Measurements from ENCODE around the gene CCDC185. TPM values are rescaled to one million over a fixed set of nuclear protein-coding genes. Genes with fewer than 3 reads are reported as not detected.

CCDC185 gene
- total and polyA plus RNA-seq, 2 experiments from 2014 or later, result 0.56 TPM; not detected in 1

DNA sequence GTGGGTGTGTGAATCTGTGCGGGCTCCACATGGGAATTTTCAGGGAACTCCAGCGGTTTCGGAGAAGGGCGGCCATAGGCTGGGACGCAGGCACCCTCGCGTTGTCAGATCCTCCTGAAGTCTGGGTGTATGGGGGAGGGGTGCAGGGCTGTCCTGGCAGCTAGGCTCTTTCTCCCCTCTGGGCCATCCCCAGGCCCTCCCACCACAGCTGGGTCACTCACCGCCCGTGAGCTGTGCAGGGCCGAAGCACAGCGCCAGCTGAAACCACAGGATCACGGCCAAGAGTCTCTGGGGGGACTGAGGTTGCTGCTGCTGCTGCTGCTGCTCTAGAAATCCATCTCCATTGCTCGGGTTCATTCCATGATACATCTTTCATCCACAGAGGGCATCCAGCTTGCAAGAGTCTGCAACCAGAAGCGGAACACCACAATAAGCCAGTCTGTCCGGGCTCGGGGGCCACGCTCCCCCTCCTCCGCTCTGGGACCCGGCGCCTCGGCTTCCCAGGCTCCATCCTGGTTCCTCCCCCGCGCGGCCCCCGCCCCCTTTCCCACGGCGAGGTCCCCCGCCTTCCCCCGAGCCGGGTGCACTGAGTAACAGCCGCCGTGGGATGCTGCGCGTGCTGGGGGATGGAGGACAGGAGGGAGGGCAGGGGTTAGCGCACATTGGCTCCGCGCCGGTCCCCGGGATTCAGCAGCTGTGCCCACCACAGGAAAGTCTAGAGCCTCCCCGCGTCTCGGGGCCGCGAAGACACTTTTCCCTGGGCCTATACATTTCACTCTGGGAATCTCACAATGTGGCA is 30.0 kb upstream of the CCDC185 start (continued):
- TF ChIP-seq, protein P1, sequence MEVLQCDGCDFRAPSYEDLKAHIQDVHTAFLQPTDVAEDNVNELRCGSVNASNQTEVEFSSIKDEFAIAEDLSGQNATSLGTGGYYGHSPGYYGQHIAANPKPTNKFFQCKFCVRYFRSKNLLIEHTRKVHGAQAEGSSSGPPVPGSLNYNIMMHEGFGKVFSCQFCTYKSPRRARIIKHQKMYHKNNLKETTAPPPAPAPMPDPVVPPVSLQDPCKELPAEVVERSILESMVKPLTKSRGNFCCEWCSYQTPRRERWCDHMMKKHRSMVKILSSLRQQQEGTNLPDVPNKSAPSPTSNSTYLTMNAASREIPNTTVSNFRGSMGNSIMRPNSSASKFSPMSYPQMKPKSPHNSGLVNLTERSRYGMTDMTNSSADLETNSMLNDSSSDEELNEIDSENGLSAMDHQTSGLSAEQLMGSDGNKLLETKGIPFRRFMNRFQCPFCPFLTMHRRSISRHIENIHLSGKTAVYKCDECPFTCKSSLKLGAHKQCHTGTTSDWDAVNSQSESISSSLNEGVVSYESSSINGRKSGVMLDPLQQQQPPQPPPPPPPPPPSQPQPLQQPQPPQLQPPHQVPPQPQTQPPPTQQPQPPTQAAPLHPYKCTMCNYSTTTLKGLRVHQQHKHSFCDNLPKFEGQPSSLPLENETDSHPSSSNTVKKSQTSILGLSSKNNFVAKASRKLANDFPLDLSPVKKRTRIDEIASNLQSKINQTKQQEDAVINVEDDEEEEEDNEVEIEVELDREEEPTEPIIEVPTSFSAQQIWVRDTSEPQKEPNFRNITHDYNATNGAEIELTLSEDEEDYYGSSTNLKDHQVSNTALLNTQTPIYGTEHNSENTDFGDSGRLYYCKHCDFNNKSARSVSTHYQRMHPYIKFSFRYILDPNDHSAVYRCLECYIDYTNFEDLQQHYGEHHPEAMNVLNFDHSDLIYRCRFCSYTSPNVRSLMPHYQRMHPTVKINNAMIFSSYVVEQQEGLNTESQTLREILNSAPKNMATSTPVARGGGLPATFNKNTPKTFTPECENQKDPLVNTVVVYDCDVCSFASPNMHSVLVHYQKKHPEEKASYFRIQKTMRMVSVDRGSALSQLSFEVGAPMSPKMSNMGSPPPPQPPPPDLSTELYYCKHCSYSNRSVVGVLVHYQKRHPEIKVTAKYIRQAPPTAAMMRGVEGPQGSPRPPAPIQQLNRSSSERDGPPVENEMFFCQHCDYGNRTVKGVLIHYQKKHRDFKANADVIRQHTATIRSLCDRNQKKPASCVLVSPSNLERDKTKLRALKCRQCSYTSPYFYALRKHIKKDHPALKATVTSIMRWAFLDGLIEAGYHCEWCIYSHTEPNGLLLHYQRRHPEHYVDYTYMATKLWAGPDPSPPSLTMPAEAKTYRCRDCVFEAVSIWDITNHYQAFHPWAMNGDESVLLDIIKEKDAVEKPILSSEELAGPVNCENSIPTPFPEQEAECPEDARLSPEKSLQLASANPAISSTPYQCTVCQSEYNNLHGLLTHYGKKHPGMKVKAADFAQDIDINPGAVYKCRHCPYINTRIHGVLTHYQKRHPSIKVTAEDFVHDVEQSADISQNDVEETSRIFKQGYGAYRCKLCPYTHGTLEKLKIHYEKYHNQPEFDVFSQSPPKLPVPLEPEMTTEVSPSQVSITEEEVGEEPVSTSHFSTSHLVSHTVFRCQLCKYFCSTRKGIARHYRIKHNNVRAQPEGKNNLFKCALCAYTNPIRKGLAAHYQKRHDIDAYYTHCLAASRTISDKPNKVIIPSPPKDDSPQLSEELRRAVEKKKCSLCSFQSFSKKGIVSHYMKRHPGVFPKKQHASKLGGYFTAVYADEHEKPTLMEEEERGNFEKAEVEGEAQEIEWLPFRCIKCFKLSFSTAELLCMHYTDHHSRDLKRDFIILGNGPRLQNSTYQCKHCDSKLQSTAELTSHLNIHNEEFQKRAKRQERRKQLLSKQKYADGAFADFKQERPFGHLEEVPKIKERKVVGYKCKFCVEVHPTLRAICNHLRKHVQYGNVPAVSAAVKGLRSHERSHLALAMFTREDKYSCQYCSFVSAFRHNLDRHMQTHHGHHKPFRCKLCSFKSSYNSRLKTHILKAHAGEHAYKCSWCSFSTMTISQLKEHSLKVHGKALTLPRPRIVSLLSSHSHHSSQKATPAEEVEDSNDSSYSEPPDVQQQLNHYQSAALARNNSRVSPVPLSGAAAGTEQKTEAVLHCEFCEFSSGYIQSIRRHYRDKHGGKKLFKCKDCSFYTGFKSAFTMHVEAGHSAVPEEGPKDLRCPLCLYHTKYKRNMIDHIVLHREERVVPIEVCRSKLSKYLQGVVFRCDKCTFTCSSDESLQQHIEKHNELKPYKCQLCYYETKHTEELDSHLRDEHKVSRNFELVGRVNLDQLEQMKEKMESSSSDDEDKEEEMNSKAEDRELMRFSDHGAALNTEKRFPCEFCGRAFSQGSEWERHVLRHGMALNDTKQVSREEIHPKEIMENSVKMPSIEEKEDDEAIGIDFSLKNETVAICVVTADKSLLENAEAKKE (CRISPR knock-in tag; IDR thresholded peaks at IDR 0.05), result no peak
- TF ChIP-seq CREB1 (CRISPR knock-in tag; IDR thresholded peaks at IDR 0.05; ENCODE audit: low read depth), result no peak
- TF ChIP-seq JUNB (IDR thresholded peaks at IDR 0.05; ENCODE audit: unreplicated experiment), result no peak
- no peak for TF ChIP-seq POLR2AphosphoS5 (IDR thresholded peaks at IDR 0.05; ENCODE audit: low read depth)

DNA sequence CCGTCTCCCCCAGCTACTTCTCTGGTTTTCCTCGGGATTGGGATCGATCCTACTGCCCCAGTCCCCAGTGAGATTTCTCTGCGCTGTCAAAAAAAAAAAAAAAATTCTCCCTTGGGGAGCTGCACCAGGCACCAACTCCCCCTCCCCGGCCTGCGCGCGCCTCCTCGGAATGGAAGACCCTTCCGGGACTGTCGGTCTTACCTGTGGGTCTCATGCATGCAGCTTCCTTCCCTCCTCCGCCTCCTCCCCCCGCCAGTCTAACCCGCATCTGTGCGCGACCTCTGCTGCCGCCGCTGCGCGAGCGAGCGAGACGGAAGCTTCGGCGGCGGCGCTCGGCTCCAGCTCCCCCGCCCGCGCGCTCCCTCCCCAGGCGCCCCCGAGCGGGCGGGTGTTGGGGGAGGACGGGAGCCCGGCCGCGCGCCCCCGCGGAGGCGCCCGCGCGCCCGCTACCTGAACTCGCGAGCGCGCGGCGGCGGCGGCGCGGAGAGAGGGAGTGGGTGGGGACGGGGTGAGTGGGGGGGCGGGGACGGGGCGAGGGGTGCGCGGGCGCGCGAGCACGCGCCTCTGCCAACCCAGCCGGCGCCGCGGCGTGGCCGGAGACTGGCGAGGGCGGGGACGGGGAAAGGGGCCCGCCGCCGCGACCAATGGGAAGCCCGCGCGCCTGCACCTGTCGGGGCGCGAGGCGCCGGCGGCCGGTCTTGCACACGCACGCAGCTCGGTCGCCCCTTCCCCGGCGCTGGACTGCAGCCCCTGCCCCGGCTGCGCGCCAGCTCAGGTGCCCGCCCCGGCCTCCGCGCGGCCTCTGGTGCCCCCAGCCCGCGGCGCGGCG is 29.1 kb upstream of the CCDC185 start, which contains the start of gene SUSD4:
Gene SUSD4, minus strand, starts transcription at position 321 of the 829 bp plus-strand sequence. CDS start 751 bp downstream, outside the sequence.
- Histone ChIP-seq H2AFZ (peak within 1 kb of the TSS; percentile 99), H3K79me2 (replicated peaks; ENCODE audit: insufficient read depth) (no peaks in the 10 kb centered on the region), H4K20me1 (replicated peaks; ENCODE audit: insufficient read depth) (peaks cover 4% of the 10 kb centered on the region), H3K36me3 (ENCODE audit: insufficient read depth) (no peaks in the 10 kb centered on the region), H3K4me3 (peak within 1 kb of the TSS; percentile 85), H3K27me3 (ENCODE audit: insufficient read depth) (peaks cover 44% of the 10 kb centered on the region), H3K27ac (ENCODE audit: low read depth) (no peak within 1 kb of the TSS), H3F3A (replicated peaks; ENCODE audit: low read depth) (peaks cover 7% of the 10 kb centered on the region; the same call in 1 of the 2 replicates), H3K4me2 (peak within 1 kb of the TSS; percentile 95), H3K4me1 (ENCODE audit: insufficient read depth) (peaks cover 7% of the 10 kb centered on the region; the same call in 1 of the 2 replicates), H3K9me2 (ENCODE audit: insufficient read depth) (no peaks in the 10 kb centered on the region)
- Mint-ChIP-seq H3K27ac (no peak within 1 kb of the TSS; the same call in 1 of the 2 replicates), H3K4me1 (peaks cover 13% of the 10 kb centered on the region), H3K4me3 (peak within 1 kb of the TSS; percentile 92), H3K36me3 (ENCODE audit: low read depth) (no peaks in the 10 kb centered on the region), H3K9me3 (no peaks in the 10 kb centered on the region), H3K27me3 (ENCODE audit: insufficient read depth, low read depth, poor library complexity) (peaks cover 29% of the 10 kb centered on the region)
- ATAC-seq, result peak; percentile 62
- peak; percentile 87 for DNase-seq (ENCODE audit: low spot score)
- no peak for TF ChIP-seq STAT1 (IDR thresholded peaks at IDR 0.05; ENCODE audit: unreplicated experiment)
- TF ChIP-seq, protein P1 (CRISPR knock-in tag; IDR thresholded peaks at IDR 0.05), result no peak

Data from GM23338 (cell line).